Right ventricle myocardium inferior (tissue), 1 donor: ENCODE results near the gene ZNF618. TPM values are rescaled to one million over a fixed set of nuclear protein-coding genes. Genes with fewer than 3 reads are reported as not detected.

Experiments used
- ATAC-seq: fragments of 200-7000 bp; cut with Tn5 transposase; one replicate; pipeline ENCODE4 v1.9.1; 2020; ENCODE audit warnings: mild to moderate bottlenecking, moderate library complexity
- DNase-seq: peaks from one replicate; pipeline ENCODE4 v3.0.0; 2021; ENCODE audit errors: missing footprints
- intact Hi-C: fragments of 100-400 bp; cut with DNase I; formaldehyde crosslinking; loops from one replicate; pipeline ENCODE4 v1.11.0; 2022
- total RNA-seq: library from RNA; stranded (reverse); fragmentation: NEBNext Ultra II Directional; extraction: Animal tissue kit (Norgen Biotek cat#: 25700); gene quantifications from one replicate; pipeline ENCODE4 v1.2.1, GENCODE V29; 2021
- donor health status: DM: no; HTN: yes; CAD: no; lungs with severe emphysema.

Gene ZNF618
- total RNA-seq, 1 donor from 2014 or later = 1.6 TPM

DNA sequence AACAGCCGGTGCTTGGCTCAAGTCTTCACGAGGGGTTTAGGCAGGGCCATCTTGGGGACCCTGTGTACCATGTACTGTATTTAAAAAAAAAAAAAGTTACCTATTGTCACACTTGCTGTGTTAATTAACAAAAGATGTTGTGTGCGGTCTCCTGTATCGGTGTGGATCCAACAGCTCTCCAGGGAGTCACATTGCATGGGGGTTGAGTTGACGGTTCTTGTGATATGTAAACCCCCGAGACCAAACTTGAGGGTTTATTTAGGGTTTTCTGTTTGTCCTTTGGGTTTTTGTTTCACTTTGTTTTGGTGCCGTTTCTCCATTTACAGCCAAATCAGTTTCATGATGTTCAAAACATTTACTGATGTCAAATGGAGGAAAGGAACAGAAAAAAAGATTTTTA lies 179.8 kb downstream of the ZNF618 start:
- intact Hi-C loops = no loop called here
- DNase-seq = no peak
- ATAC-seq = no peak

DNA sequence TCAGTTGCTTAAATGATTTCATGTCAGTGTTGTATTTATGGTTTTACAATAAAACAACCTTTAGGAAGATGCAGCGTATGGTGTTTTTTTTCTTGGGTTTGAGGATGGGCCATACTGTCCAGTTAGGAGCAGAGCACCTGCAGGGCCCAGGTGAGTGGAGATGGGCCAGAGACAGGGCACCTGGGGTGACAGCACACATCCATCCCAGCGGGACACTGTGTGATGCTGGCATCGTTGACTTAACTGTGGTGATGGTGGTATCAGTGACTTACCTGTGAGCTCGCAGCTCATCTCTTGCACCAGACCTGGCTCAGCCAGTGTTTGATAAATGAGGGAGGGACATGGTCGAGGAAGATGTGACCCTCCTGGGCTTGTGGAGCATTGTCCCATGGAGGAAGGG lies 180.4 kb downstream of the ZNF618 start:
- no peak for DNase-seq
- intact Hi-C loops = no loop called here
- ATAC-seq = no peak

DNA sequence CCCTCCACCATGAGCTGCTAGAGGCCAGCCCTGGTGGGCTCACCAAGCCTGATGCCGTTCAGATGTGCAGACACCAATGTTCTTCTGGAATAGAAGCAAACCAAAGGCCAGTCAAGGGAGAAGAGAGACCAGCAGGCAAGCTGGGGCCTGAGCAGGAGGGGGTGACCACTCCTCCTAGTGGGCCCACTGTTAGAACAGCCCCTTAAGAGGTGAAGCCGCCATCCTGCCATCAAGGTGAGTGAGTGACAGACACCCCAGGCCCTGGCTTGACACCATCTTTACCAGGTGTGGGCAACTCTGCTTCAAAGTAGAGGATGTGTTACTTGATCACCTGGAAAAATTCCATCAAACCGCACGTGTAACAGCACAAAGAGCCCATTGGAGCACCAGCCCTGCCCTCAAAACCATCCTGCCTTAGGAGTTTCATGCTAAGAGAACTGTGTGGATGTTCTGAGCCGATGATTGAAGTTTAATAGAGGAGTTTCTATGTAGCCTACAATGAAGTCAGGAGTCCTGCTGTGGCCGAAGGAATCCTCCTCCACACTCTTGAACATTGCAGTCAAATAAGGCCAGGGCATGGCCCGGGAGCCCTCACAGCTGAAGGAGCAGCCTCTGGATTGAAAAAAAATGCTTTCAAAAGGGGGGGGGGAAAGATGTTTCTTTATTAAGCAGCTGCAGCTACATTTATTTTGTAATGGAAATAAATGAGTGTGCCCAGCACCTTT lies 181.2 kb downstream of the ZNF618 start:
- ATAC-seq (no peak), DNase-seq (no peak)
- intact Hi-C loops = no loop called here

DNA sequence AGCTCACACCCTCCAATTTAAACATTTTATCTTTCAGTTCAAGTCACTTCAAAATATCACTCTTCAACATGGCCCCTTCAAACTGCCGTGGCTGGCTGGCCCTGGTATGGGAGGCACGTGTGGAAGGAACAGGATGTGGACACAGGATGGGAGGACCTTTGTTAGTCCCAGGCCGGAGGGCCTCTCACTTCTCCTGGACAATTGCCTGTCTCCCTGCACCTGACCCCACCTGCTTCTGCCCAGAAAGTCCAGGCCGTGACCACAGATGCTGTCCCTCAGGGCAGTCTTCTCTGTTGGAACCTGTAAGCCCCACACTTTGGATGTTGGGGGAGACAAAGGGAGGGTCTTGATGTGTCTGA lies 182.6 kb downstream of the ZNF618 start:
- DNase-seq (no peak), ATAC-seq (no peak)
- intact Hi-C loops = no loop called here

DNA sequence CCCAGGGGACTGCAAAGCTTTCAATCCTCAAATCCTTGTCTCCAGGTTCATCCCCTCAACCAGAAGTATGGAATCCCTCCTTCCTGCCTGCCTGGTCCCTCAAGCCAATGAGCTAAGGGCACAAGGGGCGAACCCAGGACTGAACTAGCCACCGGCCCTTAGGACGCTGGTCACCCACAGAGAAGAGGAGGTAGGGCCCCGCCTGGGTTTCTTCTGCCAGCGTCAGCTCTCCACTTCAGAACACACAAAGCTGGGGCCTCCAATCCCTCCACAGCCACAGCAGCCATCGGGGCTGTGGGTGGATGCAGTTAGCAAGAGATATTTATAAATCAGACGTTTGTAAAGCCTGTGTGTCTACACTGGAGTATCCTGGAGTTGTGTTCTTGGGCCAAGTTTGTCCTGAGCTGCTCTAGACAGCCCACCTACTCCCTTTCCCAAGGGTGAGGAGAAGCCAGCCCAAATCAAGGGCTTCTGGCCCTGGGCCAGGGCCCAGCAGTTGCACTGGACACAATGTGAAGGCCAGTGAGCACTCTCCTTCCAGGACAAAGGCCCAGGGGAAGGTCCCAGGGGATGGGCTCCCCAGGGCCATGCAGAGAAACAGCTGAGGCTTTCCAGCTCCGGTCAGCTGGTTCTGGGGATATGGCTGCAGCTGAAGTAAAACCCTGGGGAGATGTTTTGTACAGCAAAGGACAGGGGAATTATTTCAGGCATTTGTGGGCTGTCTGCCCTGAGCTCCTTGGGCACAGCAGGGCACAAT lies 183.1 kb downstream of the ZNF618 start:
- ATAC-seq (peak; percentile 42), DNase-seq (no peak)
- intact Hi-C loops = no loop called here

DNA sequence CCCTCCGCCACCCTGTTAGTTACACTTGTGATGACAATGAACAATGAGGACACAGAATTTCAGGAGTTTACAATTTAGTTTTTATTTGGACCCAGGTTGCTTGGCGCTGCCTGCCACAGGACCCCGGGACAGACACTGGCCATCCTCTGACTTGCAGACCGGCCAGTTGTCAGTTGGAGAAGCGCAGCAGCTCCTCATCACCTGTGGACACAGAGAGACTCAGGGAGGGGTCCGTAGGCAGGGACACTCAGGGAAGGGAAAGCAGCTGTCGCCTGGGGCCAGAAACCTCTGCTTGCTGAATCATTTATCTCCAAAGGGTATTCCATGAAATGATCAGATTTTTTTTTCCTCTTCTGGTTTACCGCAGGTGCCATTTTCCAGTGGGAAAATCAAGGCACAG lies 184.0 kb downstream of the ZNF618 start:
- intact Hi-C loops = no loop called here
- ATAC-seq = no peak
- DNase-seq = no peak

DNA sequence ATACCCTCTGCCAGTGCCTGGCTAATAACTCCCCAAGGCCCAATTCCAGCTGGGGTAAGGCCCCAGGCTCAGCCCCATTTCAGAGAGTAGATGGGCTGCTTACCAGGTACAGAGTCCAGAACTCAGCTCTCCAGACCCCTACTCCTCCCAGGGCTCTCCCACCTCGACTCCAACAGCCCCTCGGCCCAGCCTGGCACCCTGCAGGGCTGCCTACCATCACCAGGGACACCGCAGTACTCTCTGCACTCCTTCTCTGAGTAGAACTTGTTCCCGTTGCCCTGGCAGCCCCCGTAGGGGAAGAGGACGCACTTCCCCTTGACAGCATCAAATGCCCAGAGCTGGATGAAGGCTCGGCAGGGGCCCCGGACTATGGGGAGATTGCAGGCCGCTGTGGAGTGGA lies 184.6 kb downstream of the ZNF618 start:
- ATAC-seq (no peak), DNase-seq (no peak)
- intact Hi-C loops = no loop called here

DNA sequence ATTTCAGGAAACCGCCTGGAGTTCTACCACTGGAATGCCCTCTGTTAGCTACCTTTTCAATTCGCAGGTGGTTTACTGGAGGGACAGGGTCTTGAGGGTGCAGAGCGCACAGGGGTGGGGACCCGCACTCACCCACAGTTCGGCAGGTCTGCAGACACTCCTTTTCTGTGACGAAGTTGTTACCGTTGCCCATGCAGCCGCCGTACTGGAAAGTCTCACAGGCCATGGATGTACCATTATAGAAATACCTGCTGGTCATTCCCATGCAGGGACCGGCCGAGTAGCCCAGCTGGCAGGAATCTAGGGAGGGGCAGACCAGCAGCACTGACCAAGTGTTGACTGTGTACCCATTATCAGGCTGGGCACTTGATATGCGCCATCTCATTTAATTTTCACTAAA lies 185.2 kb downstream of the ZNF618 start:
- DNase-seq (no peak), ATAC-seq (no peak)
- intact Hi-C loops = no loop called here

DNA sequence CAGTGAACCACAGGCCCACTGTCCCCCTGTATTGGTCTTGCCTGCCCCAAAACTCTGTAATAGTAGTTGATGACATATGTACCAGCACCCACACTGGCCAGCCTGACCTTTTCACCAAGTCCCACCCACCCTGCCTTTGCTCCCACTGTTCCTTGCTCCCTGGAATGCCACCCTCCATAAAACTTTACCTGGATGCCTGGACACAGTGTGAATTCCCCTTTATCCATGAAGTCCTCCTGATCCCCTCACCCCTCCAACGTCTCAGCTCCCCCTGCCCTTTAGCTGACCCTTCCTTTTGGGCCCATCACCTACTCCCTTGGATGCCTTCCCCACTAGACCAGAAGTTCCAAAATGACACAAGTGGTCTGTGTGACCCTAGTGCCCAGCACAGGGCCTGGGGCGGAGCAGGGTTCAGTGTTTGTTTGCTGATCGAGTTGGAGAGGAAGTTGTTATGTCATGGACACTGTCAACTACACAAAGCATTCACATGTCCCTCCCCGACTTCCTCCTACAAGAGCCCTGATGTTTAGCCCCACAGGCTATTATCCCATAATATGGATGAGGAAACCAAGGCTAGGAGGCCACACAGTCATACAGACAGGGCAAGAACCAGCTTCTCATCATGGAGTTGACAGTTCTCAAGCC lies 185.8 kb downstream of the ZNF618 start:
- intact Hi-C loops = no loop called here
- ATAC-seq (no peak), DNase-seq (no peak)

DNA sequence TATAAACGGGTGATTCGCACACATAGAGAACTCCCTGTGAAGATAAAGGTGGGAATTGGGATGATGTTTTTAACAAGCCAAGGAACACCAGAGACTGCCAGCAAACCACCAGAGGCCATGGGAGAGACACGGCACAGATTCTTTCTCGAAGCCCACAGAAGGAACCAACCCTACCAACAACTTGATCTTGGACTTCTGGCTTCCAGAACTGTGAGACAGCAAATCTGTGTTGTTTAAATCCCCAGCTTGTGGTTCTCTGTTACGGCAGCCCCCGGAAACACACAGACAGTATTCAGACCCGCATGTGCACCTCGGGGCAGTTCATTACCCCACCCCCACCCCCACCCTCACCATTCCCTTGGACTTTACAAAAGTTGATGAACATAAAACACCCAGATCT lies 189.2 kb downstream of the ZNF618 start:
- ATAC-seq = no peak
- intact Hi-C loops = no loop called here
- no peak for DNase-seq

DNA sequence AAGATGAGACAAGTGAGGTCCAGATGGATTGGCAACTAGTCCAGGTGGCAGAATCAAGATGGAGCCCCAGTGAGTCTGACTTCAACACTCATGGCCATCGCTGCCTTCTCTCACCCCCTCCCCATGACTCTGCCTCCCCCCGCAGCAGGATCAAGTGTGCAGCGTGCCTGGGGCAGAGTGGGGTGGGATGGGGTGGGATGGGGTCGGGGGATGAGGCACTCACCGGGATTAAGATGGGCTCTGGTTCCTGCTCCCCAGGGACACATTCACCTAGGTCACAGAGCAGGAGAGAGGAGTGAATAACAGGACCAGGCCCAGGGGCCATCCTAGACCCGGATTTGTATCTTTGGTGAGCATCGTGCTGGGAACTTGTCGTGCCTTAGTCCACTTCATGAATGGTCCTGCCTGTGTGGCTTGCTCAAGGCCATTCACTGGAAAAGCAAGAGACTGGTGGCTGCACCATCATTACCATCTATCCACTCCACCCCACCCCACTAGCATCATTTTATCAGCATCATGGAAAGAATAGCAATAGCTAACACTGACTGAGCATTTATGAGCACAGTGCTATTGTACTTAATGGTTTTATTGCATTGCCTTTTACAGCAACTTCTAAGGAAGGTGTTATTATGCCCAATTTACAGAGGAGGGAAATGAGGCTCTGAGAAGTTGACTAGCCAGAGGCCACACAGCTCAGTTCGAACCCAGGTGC lies 193.5 kb downstream of the ZNF618 start:
- ATAC-seq (no peak), DNase-seq (no peak)
- intact Hi-C loops = no loop called here

DNA sequence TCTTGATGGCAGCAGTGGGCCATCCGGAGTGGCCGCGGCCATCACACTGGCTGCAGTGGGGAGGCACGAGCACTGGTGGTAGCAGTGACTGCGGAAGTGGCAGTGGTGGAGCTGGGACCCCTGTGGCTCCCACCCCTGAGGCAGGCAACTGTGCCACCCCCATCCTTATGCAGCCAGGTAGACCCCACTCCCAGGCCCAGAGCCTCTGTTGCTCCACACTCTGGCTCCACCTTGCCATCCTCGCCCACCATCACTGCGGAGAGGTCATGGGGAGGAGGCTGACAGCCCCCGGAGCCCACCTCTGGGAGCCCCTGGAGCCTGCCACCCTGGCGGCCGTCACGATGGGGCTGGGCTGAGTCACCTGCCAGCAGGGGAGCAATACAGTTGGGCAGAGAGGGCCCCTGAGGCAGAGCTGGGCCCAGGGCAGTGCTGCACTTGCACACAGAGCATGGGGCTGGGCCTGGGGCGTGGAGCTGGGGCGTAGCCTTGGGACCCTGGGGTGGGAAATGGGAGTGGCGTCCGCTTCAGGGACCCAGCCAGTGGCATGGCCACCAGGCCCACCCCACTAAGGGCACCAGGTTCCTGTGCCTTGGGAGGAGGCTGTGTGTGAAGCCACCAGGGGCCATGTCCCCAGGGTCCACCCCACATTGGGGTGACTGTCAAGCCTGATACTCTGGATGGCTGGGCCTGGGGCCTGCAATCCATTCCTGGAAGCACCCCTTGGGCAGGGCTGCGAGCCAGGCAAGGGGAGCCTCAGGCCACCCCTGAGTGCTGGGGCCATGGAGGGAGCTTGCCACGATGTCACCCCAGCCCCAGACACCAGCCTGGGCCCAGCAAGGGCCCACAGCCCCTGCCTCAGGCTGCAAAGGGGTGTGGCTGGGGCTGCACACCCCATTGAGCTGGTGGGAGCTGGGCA lies 194.3 kb downstream of the ZNF618 start:
- DNase-seq (no peak), ATAC-seq (no peak)
- intact Hi-C loops = no loop called here

DNA sequence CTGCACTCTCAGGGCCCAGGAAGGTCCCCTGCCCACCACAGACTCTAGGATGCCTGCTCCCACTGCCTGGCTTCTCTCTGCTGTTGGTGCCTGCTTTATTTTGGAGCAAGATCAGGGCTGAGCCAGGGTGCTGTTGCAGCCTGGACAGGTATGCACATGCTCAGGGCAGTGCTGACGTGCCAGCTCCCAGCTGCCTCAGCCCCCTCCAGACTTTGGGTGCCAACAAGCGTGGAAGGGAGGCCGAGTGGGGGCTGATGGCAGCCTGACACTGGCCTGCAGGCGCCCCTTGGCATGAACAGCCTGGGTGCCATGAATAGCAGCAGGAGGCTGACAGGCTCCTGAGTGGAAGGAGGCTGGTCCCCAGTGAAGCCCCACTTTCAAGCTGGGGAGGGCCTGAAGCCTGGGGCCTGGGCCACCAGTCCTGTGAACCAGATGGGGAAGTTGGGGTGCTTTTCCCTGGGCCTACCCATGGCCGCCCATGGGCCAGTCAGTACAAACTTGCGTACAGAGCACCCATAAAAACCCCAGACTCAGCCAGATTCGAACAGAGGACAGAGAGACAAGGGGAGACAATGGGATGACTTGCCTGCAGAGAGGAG lies 195.2 kb downstream of the ZNF618 start:
- DNase-seq = no peak
- intact Hi-C loops = no loop called here
- no peak for ATAC-seq

DNA sequence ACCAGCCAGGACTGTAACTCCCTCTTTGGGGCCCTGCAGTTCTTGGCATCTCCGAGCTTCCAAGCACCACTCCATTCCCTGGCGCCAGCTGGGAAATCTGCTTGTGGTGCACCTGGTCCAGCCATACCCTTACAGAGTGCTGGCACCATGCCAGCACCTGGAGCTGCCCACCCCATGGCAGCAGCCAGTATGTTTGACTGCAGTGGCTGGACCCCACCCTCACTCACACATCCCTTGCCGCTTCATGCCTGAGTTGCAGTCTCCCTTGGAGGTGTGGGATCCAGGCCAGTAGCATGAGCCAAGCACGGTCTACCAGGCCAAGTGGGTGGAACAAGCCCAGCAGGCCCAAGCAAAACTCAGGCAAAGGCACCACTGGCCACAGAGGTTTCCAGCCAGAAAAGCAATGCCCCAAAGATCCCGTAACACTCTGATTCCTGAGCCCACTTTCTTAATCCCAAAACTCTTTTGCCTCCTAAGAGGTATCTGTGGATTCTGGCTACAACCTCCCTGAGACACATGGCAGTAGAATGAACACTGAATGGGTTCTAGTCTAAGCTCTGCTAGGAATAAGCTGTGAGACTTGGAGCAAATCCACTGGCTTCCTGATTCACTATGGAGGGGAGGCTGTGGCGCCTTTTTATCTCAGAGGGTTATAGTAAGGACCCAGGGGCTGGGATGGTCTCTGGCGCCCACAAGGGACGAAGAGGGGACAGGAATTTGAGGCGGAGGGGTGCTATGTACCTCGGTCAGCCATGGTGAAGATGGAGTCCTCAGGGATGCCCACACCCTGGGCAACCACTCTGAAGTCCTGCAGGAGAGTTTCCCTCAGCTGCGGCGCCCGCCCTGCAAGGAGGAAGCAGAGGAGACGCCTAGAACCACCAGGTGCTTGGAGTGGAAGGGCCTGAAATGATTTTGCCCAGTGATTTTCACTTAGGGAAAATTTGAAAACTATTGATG lies 196.4 kb downstream of the ZNF618 start:
- peak; percentile 78 for DNase-seq
- intact Hi-C loops = no loop called here
- peak; percentile 90 for ATAC-seq

DNA sequence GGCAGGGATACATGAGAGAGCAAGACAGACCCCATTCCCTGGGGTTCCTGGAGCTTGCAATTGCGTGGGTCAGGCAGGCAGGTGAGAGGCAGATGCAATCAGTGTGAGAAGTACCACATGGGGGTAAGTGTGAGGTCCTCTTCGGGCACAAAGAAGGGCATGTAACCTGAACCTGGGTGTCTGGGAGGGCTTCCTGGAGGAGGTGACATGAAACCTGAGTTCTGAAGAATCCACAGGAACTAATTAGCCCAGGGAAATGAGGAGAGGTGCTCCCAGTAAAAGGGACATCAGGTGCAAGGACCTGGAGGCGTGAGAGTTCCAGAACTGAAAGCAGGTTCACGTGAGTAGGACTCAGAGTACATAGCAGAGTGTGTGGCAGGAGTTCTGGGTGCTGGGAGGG lies 199.5 kb downstream of the ZNF618 start:
- no peak for ATAC-seq
- intact Hi-C loops = no loop called here
- no peak for DNase-seq

DNA sequence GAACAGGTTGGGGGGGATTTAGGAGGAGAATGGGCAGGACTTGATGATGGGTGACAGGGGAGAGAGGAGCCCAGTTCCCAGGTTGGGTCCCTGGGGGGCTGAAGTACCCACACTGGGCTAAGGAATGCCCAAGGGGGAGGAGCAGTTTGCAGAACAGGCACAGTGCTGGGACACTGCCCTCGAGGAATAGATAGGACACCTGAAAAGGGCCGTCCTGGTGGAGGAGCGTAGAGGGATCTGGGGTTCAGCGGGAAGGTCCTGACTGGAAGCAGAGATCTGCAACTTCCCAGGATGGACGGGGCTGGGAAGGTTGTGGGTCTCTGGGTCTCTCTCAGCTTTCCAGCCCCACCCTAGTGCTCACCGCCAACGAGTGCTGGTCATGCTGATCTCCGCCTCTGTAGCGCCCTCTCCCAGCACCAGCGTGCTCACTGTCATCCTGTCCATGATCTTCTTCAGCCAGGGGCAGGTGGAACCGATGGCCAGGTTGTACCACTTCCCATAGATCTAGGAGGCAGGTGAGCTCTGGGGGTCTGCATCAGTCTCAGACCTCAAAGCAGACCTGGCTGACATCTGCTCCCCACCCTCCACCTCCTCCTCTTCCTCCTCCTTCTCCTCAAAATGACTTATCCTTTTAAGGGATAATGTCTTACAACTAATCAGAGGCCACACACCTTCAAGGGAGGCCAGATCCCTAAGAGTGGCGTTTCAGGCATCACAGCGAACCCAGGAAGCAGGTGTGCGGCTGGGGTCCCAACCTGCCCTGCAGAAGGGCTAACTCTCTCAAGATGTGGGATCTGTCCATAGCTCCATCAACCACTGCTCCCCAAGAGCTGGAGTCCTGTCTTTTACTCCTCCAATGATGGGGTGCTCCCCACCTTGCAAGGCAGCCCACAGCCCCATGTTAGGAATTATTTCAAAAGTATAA lies 200.4 kb downstream of the ZNF618 start:
- ATAC-seq (no peak), DNase-seq (no peak)
- intact Hi-C loops = no loop called here
